HepG2 (cell line): Measurements from ENCODE around the gene ABHD12. TPM values are rescaled to one million over a fixed set of nuclear protein-coding genes. Genes with fewer than 3 reads are reported as not detected.

ENCODE experiments used
- ATAC-seq: fragments of 200-7000 bp; cut with Tn5 transposase; 3 replicates; pipeline ENCODE4 v1.9.1; 2020; ENCODE audit warnings: mild to moderate bottlenecking, moderate library complexity
- BruUV-seq: library from RNA; stranded (reverse); fragments of 400-500 nt; replicated peaks from 2 replicates; lab custom pipeline; 2021; lab: Mats Ljungman, UMichigan
- CTCF ChIA-PET: fragments of 300-600 bp; formaldehyde crosslinking; extraction: SDS; loops from one replicate; lab custom pipeline; 2021; ENCODE audit warnings: low total read pairs, inconsistent platforms, low intra/inter-chr PET ratio; lab: Yijun Ruan, JAX
- POLR2A ChIA-PET: fragments of 350-600 bp; sonication (Branson Sonifier 250); formaldehyde crosslinking; loops from one replicate; lab custom pipeline; 2020; ENCODE audit warnings: antibody characterized with exemption, inconsistent platforms; lab: Yijun Ruan, JAX
- DNase-seq: peaks from one replicate; pipeline ENCODE4 v3.0.0-alpha.2; 2015; ENCODE audit warnings: low spot score
- FAIRE-seq: peaks from 3 replicates; lab custom pipeline; 2011; peaks lifted over from hg19 to GRCh38; lab: Jason Lieb, UNC
- H2AFZ ChIP-seq: one replicate; pipeline ENCODE4 v1.6.1; 2011; ENCODE audit warnings: low read length, inconsistent platforms
- H3K27ac ChIP-seq: fragments of 300-600 bp; 3 replicates; pipeline ENCODE4 v1.8.0; 2011; ENCODE audit warnings: mixed run types, mild to moderate bottlenecking, mixed read lengths, low read length, inconsistent platforms; ENCODE audit not compliant: insufficient read depth; ENCODE audit errors: extremely low read length
- H3K27me3 ChIP-seq, 2 experiments: fragments of 200-600 bp in 1 of 2; 2 replicates in 1 of 2; 3 replicates in 1 of 2; pipeline versions ENCODE4 v1.6.0 to v1.8.0; 2011; ENCODE audit warnings: low read length in 2 of 2, mild to moderate bottlenecking in 2 of 2, moderate library complexity in 2 of 2, inconsistent platforms in 1 of 2; ENCODE audit not compliant: insufficient read depth in 2 of 2, control insufficient read depth in 1 of 2
- H3K36me3 ChIP-seq, 2 experiments: fragments of 200-600 bp in 1 of 2; replicated peaks in 1 of 2; 2 replicates in 1 of 2; 3 replicates in 1 of 2; pipeline versions ENCODE4 v1.5.1 to v1.8.0; 2011; ENCODE audit warnings: low read length in 2 of 2, inconsistent platforms in 1 of 2; ENCODE audit not compliant: insufficient read depth in 2 of 2, control insufficient read depth in 1 of 2
- H3K4me1 ChIP-seq: 2 replicates; pipeline ENCODE4 v1.5.1; 2012; ENCODE audit warnings: low read length, inconsistent platforms; ENCODE audit not compliant: insufficient read depth
- H3K4me2 ChIP-seq: 2 replicates; pipeline ENCODE4 v1.6.0; 2011; ENCODE audit warnings: low read depth, low read length, inconsistent platforms
- H3K4me3 ChIP-seq, 3 experiments: fragments of 200-600 bp in 1 of 3; sonication (generic), shearing (Covaris generic) in 1 of 3; replicated peaks in 1 of 3; 2 replicates each; pipeline ENCODE4 v1.5.1; 2011 to 2016; ENCODE audit warnings: low read length in 3 of 3, inconsistent platforms in 2 of 3, low read depth in 2 of 3, mild to moderate bottlenecking in 2 of 3, control low read depth in 1 of 3, mixed read lengths in 1 of 3; ENCODE audit not compliant: insufficient read depth in 1 of 3
- H3K79me2 ChIP-seq: one replicate; pipeline ENCODE4 v1.6.1; 2011; ENCODE audit warnings: low read length, inconsistent platforms; ENCODE audit not compliant: insufficient read depth
- H3K9ac ChIP-seq: 2 replicates; pipeline ENCODE4 v1.6.0; 2011; ENCODE audit warnings: mild to moderate bottlenecking, low read depth, low read length, inconsistent platforms; ENCODE audit not compliant: insufficient read depth
- H3K9me3 ChIP-seq: 2 replicates; pipeline ENCODE4 v1.5.1; 2012; ENCODE audit warnings: mild to moderate bottlenecking, low read length
- H4K20me1 ChIP-seq: 2 replicates; pipeline ENCODE4 v1.6.0; 2011; ENCODE audit warnings: inconsistent platforms, mild to moderate bottlenecking, low read length, moderate library complexity; ENCODE audit not compliant: insufficient read depth
- CCDC6 ChIP-seq: sonication (generic); formaldehyde crosslinking; IDR thresholded peaks from 2 replicates; pipeline ENCODE4 v1.8.1; 2022; ENCODE audit warnings: mild to moderate bottlenecking, missing genetic modification reagents, moderate library complexity
- HMG20A ChIP-seq: IDR thresholded peaks from 2 replicates; pipeline ENCODE4 v1.6.1; 2016; ENCODE audit warnings: borderline replicate concordance
- MIXL1 ChIP-seq: IDR thresholded peaks from 2 replicates; pipeline ENCODE4 v1.6.1; 2016
- NR2C2 ChIP-seq: sonication (generic); formaldehyde crosslinking; IDR thresholded peaks from 2 replicates; pipeline ENCODE4 v1.4.0; 2020; ENCODE audit warnings: missing genetic modification reagents, mild to moderate bottlenecking, moderate library complexity, borderline replicate concordance
- TEAD3 ChIP-seq: optimal IDR thresholded peaks from 2 replicates; pipeline ENCODE3; 2016; ENCODE audit warnings: borderline replicate concordance
- WIZ ChIP-seq: sonication (generic); formaldehyde crosslinking; IDR thresholded peaks from 2 replicates; pipeline ENCODE4 v1.5.1; 2020; ENCODE audit warnings: mild to moderate bottlenecking, missing genetic modification reagents
- ZMAT3 ChIP-seq: sonication (generic); formaldehyde crosslinking; conservative IDR thresholded peaks from 2 replicates; pipeline ENCODE4 v1.7.0; 2021; ENCODE audit warnings: missing genetic modification reagents
- ZNF136 ChIP-seq: sonication (generic); formaldehyde crosslinking; IDR thresholded peaks from 2 replicates; pipeline ENCODE4 v1.8.1; 2022; ENCODE audit warnings: low read depth, mild to moderate bottlenecking, moderate library complexity, missing genetic modification reagents
- ZNF276 ChIP-seq: sonication (generic); formaldehyde crosslinking; IDR thresholded peaks from 2 replicates; pipeline ENCODE4 v1.4.0; 2020; ENCODE audit warnings: mild to moderate bottlenecking, low read depth, missing genetic modification reagents
- ZNF292 ChIP-seq: sonication (generic); formaldehyde crosslinking; IDR thresholded peaks from 2 replicates; pipeline ENCODE4 v1.8.1; 2022; ENCODE audit warnings: mild to moderate bottlenecking, low read depth, missing genetic modification reagents, borderline replicate concordance
- ZNF780A ChIP-seq: sonication (generic); formaldehyde crosslinking; IDR thresholded peaks from 2 replicates; pipeline ENCODE4 v1.8.0; 2022; ENCODE audit warnings: mild to moderate bottlenecking, missing genetic modification reagents, moderate library complexity
- ZNF781 ChIP-seq: sonication (generic); formaldehyde crosslinking; IDR thresholded peaks from 2 replicates; pipeline ENCODE4 v1.5.1; 2020; ENCODE audit warnings: borderline replicate concordance, mild to moderate bottlenecking, missing genetic modification reagents; ENCODE audit errors: not compliant biosample characterization
- ZNF83 ChIP-seq: sonication (generic); formaldehyde crosslinking; IDR thresholded peaks from 2 replicates; pipeline ENCODE4 v1.4.0; 2020; ENCODE audit warnings: missing genetic modification reagents, mild to moderate bottlenecking, borderline replicate concordance
- ZNF850 ChIP-seq: sonication (generic); formaldehyde crosslinking; conservative IDR thresholded peaks from 2 replicates; pipeline ENCODE4 v1.9.0; 2021; ENCODE audit warnings: mild to moderate bottlenecking, missing genetic modification reagents
- ZSCAN9 ChIP-seq: IDR thresholded peaks from 2 replicates; pipeline ENCODE4 v1.6.1; 2016; ENCODE audit warnings: borderline replicate concordance
- WGBS: methylation state at CpG from one replicate; pipeline ENCODE4 v1.1.6; 2017; ENCODE audit warnings: low lambda C conversion rate; 5-methylcytosine and 5-hydroxymethylcytosine counted together
- in situ Hi-C: cut with HindIII; loops from 2 replicates; pipeline ENCODE4 v1.10.0; 2017; ENCODE audit warnings: low pct_unique_long_range_greater_than_20kb; ENCODE audit not compliant: extremely low pct_ligation_motif_present
- intact Hi-C: fragments of 100-400 bp; cut with micrococcal nuclease; formaldehyde crosslinking; loops from one replicate; pipeline ENCODE4 v1.10.0; 2022; ENCODE audit not compliant: unreplicated experiment
- polyA plus RNA-seq, 8 experiments: library from polyadenylated mRNA; depleted of rRNA in 3 of 8; stranded (reverse) in 7 of 8; unstranded in 1 of 8; fragments of >200 nt; fragmentation: Illumina TruSeq in 4 of 8; extraction: Trizol in 4 of 8; gene quantifications; 2 replicates each; pipeline versions ENCODE4 v1.2.1 to v1.2.3, GENCODE V29; 2011 to 2016; ENCODE audit warnings: low read depth in 4 of 8, missing spikeins in 1 of 8, mixed read lengths in 1 of 8; ENCODE audit not compliant: insufficient read depth in 1 of 8
- total RNA-seq, 5 experiments: library from RNA; depleted of rRNA; stranded (reverse); fragments of >200 nt; fragmentation: Illumina TruSeq; extraction: Trizol; gene quantifications; 2 replicates each; pipeline ENCODE4 v1.2.3, GENCODE V29; 2016; ENCODE audit warnings: low read depth in 1 of 5
- TF ChIP-seq, protein P1 (sequence below): IDR thresholded peaks from 2 replicates; pipeline ENCODE4 v1.6.1; 2016; ENCODE audit warnings: low read depth, missing genetic modification reagents, missing compliant biosample characterization
- TF ChIP-seq, protein P2 (sequence below): IDR thresholded peaks from 2 replicates; pipeline ENCODE4 v1.6.1; 2018; ENCODE audit warnings: missing genetic modification reagents

The ABHD12 gene
- total and polyA plus RNA-seq, 2 of the 13 experiments (the other 11 are each of a cell fraction or from before 2014, with no cell fraction given) = 23.5 to 72.1 TPM

- no peaks in the 10 kb centered on the region for H4K20me1 ChIP-seq
- peak overlapping the region; percentile 12 for H2AFZ ChIP-seq
- peaks cover 0 to 3% of the 10 kb centered on the region in 2 experiments; a peak in 1 of 5 replicates for H3K36me3 ChIP-seq
- intact Hi-C loops (no loop called here), in situ Hi-C loops (no loop called here)
- peaks cover 36% of the 10 kb centered on the region for H3K79me2 ChIP-seq
- H3K9ac ChIP-seq = peak overlapping the region; percentile 80
- H3K4me3 ChIP-seq = peak overlapping the region; percentile 89 to 95 (median 92)
- H3K9me3 ChIP-seq = no peaks in the 10 kb centered on the region
- POLR2A ChIA-PET = no interaction called here
- H3K4me1 ChIP-seq = peaks cover 32% of the 10 kb centered on the region
- DNase-seq (no peak), ATAC-seq (no peak), FAIRE-seq (peak; percentile 15)
- TSS peak; percentile 65 for BruUV-seq
- no peaks in the 10 kb centered on the region for H3K27me3 ChIP-seq
- peak overlapping the region; percentile 86 for H3K4me2 ChIP-seq
- peak overlapping the region; percentile 79 for H3K27ac ChIP-seq
- WGBS = 17% methylated on average over 19 of the region's 19 CpGs
- CTCF ChIA-PET = interaction anchor here (0.9 kb wide), 1 partner anchor 95 kb away, joined by 4 read pairs; no protein-coding TSS in a partner anchor
- TF ChIP-seq ZNF850 (CRISPR knock-in tag) (no peak), ZNF780A (CRISPR knock-in tag) (no peak), NR2C2 (no peak), ZNF83 (no peak), ZNF292 (peak; percentile 65; the same call in 1 of the 2 replicates), ZNF136 (0 out of 2 replicates have a peak, but pooled peaks have one; percentile 13), MIXL1 (peak; percentile 15; the same call in 1 of the 2 replicates), TEAD3 (CRISPR knock-in tag) (peak; percentile 44), CCDC6 (peak; percentile 7; the same call in 1 of the 2 replicates), ZSCAN9 (CRISPR knock-in tag) (no peak), ZNF781 (CRISPR knock-in tag) (no peak), ZNF276 (CRISPR knock-in tag) (peak; percentile 65; the same call in 1 of the 2 replicates), HMG20A (CRISPR knock-in tag) (no peak), WIZ (CRISPR knock-in tag) (no peak), ZMAT3 (CRISPR knock-in tag) (0 out of 2 replicates have a peak, but pooled peaks have one; percentile 4)
- TF ChIP-seq, protein P1, sequence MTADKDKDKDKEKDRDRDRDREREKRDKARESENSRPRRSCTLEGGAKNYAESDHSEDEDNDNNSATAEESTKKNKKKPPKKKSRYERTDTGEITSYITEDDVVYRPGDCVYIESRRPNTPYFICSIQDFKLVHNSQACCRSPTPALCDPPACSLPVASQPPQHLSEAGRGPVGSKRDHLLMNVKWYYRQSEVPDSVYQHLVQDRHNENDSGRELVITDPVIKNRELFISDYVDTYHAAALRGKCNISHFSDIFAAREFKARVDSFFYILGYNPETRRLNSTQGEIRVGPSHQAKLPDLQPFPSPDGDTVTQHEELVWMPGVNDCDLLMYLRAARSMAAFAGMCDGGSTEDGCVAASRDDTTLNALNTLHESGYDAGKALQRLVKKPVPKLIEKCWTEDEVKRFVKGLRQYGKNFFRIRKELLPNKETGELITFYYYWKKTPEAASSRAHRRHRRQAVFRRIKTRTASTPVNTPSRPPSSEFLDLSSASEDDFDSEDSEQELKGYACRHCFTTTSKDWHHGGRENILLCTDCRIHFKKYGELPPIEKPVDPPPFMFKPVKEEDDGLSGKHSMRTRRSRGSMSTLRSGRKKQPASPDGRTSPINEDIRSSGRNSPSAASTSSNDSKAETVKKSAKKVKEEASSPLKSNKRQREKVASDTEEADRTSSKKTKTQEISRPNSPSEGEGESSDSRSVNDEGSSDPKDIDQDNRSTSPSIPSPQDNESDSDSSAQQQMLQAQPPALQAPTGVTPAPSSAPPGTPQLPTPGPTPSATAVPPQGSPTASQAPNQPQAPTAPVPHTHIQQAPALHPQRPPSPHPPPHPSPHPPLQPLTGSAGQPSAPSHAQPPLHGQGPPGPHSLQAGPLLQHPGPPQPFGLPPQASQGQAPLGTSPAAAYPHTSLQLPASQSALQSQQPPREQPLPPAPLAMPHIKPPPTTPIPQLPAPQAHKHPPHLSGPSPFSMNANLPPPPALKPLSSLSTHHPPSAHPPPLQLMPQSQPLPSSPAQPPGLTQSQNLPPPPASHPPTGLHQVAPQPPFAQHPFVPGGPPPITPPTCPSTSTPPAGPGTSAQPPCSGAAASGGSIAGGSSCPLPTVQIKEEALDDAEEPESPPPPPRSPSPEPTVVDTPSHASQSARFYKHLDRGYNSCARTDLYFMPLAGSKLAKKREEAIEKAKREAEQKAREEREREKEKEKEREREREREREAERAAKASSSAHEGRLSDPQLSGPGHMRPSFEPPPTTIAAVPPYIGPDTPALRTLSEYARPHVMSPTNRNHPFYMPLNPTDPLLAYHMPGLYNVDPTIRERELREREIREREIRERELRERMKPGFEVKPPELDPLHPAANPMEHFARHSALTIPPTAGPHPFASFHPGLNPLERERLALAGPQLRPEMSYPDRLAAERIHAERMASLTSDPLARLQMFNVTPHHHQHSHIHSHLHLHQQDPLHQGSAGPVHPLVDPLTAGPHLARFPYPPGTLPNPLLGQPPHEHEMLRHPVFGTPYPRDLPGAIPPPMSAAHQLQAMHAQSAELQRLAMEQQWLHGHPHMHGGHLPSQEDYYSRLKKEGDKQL (CRISPR knock-in tag) = peak; percentile 35; the same call in 1 of the 2 replicates
- TF ChIP-seq, protein P2, sequence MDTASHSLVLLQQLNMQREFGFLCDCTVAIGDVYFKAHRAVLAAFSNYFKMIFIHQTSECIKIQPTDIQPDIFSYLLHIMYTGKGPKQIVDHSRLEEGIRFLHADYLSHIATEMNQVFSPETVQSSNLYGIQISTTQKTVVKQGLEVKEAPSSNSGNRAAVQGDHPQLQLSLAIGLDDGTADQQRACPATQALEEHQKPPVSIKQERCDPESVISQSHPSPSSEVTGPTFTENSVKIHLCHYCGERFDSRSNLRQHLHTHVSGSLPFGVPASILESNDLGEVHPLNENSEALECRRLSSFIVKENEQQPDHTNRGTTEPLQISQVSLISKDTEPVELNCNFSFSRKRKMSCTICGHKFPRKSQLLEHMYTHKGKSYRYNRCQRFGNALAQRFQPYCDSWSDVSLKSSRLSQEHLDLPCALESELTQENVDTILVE = no peak
These were observed 1.2 kb downstream of the ABHD12 start for GRCh38 chr20:25389401-25389857.
